GM12892 (cell line): Measurements from ENCODE around the gene NT5E.

Experiments
- POLR2A ChIP-seq: IDR thresholded peaks from 2 replicates; pipeline ENCODE4 v1.6.1; 2011; ENCODE audit warnings: low read depth, low read length, control low read depth
- POLR2AphosphoS5 ChIP-seq: IDR thresholded peaks from 2 replicates; pipeline ENCODE4 v1.6.1; 2011; ENCODE audit warnings: low read depth, low read length, control low read depth
- TAF1 ChIP-seq: IDR thresholded peaks from 2 replicates; pipeline ENCODE4 v1.6.1; 2011; ENCODE audit warnings: low read depth, mild to moderate bottlenecking, control low read depth, low read length, borderline replicate concordance

DNA sequence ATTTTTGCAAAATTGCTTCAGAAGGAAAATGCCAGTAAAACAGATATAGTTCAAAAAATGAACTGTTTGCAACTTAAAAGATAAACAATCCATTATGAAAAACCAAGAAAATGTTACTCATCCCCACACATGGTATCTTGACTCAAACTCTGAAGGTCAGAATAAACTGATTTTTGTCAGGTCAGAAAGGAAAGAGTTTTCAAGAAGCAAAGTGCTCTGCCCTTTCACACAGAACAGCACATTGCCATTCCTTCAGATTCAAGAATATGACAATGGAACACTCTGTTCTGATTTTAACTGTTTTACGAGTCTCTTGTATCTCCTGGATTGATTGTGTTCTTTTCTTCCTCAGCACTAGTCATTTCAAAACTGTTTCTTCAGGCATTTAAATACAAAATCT is 33.8 kb upstream of the NT5E start:
- TF ChIP-seq POLR2A (no peak), POLR2AphosphoS5 (no peak), TAF1 (no peak)
